GM21786 (cell line): ENCODE results near the gene RANBP3.
A peak's percentile ranks its signal among the peaks of the same experiment; 100 is the strongest.

Experiments used
- ATAC-seq: cut with Tn5 transposase; IDR thresholded peaks from one replicate; pipeline ENCODE4 v1.9.1; 2021; ENCODE audit not compliant: unreplicated experiment

The RANBP3 gene

DNA sequence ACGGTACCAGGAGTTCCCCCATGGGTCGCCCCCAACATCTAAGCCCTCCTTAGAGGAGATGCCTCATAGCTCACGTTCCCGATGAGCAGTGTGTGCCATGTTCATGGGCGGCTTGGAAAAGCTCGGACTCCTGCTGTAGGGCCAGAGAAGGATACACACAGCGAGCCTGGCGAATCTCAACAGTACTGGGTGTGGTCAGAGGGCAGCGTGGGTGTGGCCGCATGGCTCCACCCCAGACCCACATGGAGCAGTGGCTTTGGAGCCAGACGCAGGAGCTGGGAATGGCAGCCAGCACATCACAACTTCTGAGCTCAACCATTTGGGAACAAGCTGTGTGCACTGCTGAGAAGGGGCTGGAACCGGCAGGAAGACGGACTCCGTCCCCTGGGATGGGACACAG lies 48.3 kb downstream of the RANBP3 start:
- ATAC-seq, result no peak

DNA sequence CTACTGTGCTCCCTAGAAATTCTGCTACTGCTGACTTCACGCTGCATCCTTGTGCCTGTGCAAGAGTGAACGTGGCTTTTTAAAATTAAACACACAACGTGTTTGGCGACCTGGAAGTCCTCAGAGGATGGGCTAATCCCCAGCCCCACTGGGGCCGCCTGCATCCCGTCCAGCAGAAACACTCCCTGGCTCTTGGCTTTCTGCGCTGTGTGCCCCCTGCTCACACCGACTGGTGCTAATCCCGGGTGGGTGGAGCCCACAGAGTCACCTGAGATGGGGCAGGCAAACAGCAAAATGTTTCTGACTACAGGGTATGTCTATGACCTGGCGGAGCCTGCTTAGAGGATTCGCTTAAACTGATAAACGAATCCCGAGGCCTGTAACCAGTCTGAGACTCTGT lies 48.8 kb downstream of the RANBP3 start:
- ATAC-seq, result no peak

DNA sequence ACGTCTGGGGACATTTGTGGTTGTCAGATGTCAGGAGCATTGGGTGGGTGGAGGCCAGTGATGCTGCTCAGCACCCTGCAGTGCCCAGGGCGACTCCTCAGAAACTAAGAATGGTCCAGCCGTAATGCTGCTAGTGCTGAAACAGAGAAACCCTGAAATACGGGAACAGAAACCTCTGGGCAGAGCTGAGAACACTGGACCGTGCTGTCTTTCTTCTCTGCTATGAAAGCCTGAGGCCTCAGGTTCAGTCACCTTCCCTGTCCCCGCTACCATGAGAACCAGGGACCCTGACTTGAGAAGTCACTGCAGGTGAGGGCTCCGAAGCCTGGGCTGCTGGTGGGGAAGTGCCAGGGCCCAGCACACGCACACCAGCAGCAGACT lies 50.5 kb downstream of the RANBP3 start:
- peak; percentile 43 for ATAC-seq

DNA sequence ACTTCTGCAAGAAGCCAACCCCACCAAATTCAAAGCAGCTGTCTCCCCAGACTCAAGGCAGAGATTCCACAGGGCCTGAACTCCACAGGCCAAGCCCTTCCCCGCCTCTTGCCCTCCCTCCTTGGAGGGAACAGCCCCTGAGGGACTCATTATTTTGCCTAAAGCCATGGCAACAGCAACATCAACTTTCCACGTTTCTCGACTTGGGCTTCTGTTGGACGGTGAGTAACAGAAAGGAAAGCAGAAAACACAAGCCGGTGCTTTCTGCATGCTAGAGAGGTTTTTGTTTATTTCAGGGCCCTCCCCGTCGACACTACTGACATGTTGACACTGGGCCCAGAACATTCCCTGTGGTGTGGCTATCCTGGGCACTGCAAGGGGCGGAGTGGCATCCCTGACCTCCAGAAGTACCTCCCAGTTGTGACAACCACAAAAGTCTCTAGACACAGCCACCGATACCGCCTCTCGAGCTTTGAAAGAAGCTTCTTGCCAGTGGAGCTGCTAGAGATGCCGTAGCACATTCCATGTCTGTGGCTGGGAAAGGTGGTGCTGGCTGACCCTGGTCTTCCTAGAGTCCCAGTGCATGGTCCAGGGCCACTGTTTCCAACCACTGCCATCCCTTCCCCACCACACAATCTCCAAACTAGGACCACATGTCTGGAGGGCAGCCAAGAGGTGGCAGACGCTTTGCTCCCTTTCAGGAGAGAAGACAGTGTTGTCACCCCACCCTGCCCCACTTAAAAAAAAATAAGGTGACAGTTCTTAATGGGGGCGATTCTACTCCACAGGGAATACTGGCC lies 51.1 kb downstream of the RANBP3 start:
- no peak for ATAC-seq

DNA sequence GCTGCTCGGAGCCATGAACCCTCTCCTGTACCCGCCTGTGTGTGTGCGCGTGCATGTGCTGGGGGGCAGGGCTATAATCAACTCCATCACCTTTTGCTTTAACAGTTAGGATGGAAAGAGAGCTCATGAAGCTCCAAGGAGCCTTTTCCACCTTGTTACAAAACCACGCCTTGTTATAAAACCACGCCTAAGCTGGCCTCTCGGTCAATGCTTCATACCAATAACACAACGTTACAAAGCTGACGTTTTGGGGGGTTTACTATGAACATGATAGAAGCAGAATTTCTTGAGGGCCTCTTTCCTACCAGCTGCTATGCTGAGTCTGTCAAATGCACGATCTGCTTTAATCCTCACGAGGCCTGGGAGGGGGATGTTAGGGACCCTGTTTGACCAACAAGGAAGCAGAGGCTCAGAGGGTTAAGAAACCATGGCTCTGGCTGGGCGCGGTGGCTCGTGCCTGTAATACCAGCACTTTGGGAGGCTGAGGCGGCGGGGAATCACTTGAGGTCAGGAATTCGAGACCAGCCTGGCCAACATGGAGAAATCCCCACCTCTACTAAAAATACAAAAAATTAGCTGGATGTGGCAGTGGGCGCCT lies 52.0 kb downstream of the RANBP3 start:
- ATAC-seq, result no peak

DNA sequence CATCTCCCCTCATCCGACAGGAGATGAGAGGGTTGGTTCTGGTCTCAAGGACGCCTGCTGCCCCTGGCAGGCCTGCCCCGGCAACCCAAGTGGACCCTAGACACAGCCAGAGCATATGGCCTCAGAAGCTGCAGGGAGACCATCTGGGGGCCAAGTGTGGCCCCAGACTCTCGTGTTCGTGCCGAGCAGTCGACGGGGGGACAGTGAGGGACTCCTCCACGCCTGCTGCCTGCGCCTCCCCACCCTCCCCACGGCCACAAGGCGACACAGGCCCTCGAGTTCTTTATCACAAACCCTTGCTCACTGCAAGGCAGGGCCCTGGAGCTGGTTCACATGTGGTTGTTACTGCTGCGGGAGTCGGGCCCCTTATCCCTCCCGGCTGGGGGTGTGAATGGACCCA lies 54.6 kb downstream of the RANBP3 start:
- no peak for ATAC-seq

DNA sequence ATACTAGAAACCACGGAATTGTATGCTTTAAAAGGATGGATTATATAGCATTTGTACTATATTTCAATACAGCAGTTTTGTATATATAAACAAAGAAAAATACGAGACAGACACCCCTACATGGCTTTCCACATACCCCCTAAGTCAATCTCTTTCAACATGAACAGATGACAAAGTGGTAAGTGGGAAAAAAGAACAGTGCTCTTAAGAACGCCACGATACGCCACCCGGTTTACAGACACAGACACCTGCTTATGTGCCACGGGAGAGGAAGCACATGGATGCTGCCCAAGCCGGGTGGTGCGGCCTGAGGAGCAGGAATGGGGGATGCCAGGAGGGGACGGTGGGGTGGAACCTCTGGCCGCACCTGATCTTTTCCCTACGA lies 55.8 kb downstream of the RANBP3 start:
- ATAC-seq, result no peak

DNA sequence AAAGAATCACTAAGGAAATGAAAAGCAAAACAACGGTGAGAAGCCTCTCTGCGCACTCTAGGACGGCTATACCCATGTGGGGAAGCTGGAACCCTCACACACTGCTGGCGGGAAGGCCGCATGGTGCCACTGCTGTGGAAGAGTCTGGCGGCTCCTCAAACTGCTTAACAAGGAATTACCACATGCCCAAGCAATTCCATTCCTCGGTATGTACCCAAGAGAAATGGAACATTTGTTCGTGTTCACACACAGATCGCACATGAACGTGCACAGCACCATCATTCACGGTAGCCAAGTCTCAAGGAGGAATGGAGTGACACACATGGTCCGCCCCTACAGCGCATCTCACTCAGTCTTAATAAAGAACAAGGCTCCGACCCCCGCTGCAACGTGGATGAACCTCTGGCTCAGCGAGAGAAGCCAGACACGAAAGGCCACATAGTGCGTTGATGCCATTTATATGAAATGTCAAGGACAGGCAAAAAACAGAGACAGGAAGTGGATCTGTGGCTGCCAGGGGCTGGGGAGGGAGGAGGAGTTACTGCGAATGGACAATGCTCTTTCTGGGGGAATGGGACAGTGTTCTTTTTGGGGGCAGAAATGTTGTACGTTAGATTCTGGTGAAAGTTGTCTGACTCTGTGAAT lies 56.3 kb downstream of the RANBP3 start:
- ATAC-seq, result no peak

DNA sequence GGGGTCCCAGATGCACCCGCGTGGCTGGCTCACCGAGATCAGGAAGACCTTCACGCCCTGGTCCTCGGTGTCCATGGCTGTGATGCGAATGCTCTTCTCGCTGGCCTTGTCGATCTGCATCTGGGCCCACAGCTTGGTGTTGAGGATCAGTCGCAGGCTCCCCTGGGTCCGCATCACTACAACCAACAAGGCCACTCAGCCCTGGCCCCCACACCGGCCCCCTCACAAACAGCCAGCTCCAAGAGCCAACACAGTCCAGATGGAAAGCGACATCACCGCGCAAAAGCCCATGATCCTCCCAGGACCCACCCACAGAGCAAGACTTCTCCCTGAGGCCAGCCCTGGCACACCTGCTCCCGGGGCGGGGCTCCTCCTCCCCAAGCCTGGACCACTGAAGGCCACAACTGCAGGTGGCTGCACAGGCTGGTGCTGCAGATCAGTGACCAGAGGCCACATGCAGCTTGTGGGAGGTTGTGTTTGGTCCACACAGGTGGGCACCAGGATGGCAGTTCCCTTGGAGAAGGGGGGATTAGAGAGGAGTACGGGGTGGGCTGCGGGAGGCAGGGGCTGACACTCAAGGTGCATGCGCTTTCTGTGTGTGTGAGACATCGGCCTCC lies 59.4 kb downstream of the RANBP3 start:
- no peak for ATAC-seq

DNA sequence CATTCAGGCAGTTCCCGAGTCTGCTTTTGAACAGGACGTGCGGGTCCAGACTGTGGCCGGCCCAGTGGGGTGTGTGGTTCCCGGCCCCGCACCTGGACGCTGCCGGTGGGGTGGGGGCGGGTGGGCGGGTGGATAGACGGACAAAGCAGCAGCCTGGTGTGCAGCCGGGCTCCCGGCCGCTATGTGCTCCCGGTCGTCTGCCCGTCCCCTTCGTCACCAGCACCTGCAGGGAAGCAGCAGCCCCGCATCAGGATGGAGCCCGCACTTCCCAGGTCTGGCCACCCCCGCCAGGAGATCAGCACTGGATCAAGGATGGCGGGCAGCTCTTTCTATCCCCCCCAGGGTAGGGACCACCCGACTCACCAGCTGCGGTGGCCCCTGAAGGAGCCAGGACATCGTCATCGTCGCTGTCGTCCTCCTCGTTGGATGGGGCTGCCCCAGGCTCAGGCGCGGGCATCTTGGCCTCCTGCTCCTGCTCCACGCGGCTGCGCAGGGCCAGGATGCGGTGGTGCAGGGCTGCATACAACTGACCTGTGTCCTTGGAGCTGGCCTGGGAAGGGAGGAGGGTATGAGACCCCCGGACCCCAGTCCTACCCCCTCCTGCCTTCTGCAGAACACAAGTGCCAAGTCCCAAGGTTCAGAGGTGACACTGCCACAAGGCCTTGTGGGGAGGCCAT lies 60.4 kb downstream of the RANBP3 start:
- ATAC-seq, result no peak

DNA sequence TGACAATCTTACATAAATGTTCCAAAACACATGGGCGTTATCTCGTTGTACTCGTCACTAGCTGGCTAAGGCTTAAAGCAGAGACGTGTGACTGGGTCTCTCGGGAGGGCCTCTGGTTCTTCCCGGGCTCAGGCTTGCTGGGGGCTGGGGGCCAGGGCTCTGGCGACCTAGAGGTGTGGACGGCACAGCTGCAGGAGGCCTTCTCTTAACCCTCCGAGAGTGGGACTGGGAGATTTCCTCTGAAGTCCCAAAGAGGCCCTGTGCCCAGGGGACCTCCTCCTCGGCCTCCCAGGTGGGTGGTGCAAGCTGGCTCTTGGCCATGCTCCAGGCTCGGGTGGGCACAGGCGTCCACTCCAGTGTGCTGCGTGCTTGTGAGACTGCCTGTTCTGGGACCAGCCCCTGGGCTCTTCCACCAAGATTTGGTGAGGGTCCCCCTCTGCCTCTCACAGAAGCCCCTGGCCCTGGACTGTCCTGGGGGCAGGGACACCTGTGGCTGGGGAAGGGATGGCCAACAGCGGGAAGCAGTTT lies 61.7 kb downstream of the RANBP3 start:
- no peak for ATAC-seq

DNA sequence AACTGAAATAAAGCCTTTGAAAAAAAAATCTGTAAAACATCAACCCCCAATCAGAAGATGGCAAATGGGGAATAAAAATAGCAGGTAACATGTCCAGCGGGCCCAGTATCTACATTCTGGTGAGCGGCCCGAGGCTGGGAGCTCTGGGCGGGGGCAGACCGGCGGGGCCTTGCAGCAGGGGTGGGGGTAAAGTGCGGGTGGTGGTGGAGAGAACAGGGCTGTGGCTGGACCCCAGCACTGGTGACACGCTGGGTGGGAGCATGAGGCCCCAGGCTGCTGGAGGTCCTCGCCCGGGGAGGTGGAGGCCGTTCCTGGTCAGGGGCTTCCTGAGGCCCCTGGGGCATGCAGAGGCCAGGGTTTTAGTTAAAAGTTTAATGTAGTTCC lies 62.2 kb downstream of the RANBP3 start:
- no peak for ATAC-seq

DNA sequence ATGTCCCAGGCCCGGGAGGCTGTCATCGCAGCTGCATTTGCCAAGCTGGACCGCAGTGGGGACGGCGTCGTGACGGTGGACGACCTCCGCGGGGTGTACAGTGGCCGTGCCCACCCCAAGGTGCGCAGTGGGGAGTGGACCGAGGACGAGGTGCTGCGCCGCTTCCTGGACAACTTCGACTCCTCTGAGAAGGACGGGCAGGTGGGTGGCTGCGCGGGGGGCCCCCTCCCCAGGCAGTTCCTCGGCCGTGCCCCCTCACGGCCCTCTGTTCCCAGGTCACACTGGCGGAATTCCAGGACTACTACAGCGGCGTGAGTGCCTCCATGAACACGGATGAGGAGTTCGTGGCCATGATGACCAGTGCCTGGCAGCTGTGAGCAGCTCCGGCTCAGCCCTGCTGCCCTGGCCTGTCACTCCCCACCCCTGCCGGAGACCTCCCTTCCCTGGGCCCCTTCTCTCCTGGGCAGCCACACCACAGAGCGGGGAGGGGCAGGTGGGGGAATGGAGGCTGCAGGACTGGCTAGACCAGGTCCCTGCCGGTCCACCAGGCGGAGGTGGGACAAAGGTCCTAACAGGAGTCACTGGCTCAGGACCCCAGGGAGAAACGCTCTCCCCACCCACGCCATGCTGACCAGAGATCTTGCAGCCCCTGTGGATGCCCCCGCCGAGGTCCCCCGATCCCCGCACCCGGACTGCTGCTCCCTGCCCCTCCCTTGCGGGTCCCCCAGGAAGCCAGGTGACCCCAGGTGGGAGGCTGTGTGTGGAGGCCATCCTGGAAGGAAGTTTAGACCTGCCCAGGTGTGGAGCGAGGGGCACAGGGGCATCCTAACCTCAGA lies 62.8 kb downstream of the RANBP3 start:
- no peak for ATAC-seq

DNA sequence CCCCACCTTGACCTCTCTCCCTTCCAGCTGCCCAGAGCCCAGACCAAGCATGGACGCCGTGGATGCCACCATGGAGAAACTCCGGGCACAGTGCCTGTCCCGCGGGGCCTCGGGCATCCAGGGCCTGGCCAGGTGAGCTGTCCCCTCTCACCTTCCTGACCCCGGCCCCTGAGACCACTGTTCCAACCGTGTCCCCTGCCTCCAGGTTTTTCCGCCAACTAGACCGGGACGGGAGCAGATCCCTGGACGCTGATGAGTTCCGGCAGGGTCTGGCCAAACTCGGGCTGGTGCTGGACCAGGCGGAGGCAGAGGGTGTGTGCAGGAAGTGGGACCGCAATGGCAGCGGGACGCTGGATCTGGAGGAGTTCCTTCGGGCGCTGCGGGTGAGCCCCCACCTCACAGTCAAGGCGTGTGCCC lies 63.6 kb downstream of the RANBP3 start:
- no peak for ATAC-seq

DNA sequence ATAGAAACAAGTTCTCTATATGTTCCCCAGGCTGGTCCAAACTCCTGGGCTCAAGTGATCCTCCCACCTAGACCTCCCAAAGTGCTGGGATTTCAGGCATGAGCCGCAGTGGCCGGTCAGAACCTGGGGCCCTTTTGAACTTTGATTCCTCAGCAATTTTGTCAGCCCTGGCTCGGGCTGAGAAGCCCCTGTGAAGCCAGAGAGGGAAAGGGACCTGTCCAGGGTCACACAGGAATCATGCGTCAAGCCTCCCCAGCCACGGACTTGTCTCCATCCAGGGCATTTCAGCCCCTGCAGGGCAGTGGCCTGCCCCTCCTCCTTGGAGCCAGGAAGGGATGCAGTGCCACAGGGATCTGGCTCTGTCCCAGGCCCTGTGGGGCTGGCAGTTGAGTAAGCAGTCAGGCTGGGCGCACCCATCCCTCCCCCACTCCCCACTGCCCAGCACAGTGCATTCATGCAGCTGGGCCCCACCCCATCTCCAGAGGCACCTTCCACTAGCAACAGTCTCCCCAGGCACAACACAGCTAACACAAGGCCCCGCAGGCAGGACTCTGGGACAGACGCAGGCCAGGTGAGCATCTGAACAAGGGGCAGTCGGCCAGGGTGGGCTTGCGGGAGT lies 64.1 kb downstream of the RANBP3 start, which contains the start of gene CAPS:
Gene CAPS, plus strand, starts transcription at position 516 of the 619 bp plus-strand sequence. CDS start 153 bp downstream, outside the sequence.
- ATAC-seq, result no peak

DNA sequence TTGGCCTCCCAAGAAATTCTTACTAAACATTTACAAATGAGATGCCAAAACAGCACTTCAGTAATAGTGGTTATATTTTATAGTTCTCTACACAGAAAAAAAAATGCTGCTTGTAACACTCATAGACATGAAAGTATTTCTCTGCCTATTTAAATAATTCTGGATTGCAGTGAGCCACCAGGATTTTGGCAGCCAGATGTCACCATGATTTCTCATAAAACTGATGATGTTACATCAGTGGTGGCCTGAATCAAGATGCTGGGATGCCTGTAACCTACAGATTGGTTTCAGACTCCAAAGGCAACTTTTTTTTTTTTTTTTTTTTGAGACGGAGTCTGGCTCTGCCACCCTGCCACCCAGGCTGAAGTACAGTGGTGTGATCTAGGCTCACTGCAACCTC lies 66.6 kb downstream of the RANBP3 start:
- ATAC-seq, result no peak

DNA sequence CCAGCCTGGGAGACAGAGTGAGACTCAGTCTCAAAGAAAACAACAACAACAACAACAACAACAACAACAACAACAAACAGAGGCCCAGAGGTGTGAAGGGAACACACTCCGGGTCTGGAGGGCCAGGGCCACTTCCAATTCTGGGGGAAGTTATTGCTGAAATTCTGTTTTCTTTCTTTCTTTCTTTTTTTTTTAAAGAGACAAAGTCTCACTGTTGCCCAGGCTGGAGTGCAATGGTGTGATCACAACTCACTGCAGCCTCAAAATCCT lies 67.4 kb downstream of the RANBP3 start:
- ATAC-seq, result no peak

DNA sequence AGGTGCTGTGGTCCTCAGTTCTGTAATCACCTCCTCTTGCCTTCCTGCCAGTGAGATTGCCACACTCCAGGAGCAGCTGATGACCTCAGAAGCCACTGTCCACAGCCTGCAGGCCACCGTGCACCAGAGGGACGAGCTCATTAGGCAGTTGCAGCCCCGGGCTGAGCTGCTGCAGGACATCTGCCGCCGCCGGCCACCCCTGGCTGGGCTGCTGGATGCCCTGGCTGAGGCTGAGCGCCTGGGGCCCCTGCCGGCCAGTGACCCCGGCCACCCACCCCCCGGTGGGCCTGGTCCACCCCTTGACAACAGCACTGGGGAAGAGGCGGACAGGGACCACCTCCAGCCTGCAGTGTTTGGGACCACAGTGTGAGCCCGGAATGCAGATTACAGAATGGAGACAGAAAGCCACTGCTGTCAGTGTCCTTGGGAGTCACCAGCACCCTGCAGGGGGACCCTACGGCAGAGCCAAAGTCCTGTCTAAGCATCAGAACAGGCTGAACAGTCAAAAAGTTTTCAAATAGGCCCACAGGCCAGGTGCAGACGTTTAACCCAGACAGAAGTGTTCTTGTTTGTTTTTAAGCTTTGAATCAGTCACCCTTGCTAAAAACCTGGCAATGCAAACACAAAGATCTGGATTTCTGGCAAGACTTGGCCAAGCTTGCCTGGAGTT lies 69.0 kb downstream of the RANBP3 start:
- no peak for ATAC-seq

DNA sequence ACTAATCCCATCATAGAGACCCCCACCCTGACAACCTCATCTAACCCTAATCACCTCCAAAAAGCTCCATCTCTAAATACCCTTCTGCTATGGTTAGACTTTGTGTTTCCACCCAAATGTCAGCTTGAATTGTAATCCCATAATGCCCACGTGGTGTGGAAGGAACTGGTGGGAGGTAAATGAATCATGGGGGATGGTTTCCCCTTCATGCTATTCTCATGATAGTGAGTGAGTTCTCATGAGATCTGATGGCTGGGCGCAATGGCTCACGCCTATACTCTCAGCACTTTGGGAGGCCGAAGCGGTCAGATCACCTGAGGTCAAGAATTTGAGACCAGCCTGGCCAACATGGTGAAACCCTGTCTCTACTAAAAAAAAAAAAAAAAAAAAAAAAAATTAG lies 70.7 kb downstream of the RANBP3 start:
- no peak for ATAC-seq
